Hepatocyte (in vitro differentiated cells): Measurements from ENCODE around the gene WDR86. TPM values are rescaled to one million over a fixed set of nuclear protein-coding genes. Genes with fewer than 3 reads are reported as not detected.

Source experiments
- DNase-seq: peaks from one replicate; pipeline ENCODE4 v3.0.0-alpha.2; 2016; ENCODE audit warnings: low spot score
- H2AFZ ChIP-seq: fragments of 200-600 bp; sonication (generic); 2 replicates; pipeline ENCODE4 v1.6.0; 2016; ENCODE audit warnings: antibody characterized with exemption, mild to moderate bottlenecking
- H3K27ac ChIP-seq: fragments of 200-600 bp; sonication (generic); 2 replicates; pipeline ENCODE4 v1.5.1; 2016; ENCODE audit warnings: mild to moderate bottlenecking
- H3K27me3 ChIP-seq: fragments of 200-600 bp; sonication (generic); 2 replicates; pipeline ENCODE4 v1.6.1; 2016
- H3K36me3 ChIP-seq: fragments of 200-600 bp; sonication (generic); replicated peaks from 2 replicates; pipeline ENCODE4 v1.5.1; 2016; ENCODE audit warnings: low read depth; ENCODE audit not compliant: insufficient read depth
- H3K4me1 ChIP-seq: fragments of 200-600 bp; sonication (generic); 2 replicates; pipeline ENCODE4 v1.5.1; 2016; ENCODE audit warnings: mild to moderate bottlenecking, moderate library complexity; ENCODE audit not compliant: insufficient read depth
- H3K4me2 ChIP-seq: fragments of 200-600 bp; sonication (generic); 2 replicates; pipeline ENCODE4 v1.6.0; 2016
- H3K4me3 ChIP-seq: fragments of 200-600 bp; sonication (generic); 2 replicates; pipeline ENCODE4 v1.5.1; 2016; ENCODE audit warnings: mild to moderate bottlenecking
- H3K79me2 ChIP-seq: fragments of 200-600 bp; sonication (generic); 2 replicates; pipeline ENCODE4 v1.6.0; 2017; ENCODE audit warnings: mild to moderate bottlenecking
- H3K9me2 ChIP-seq: fragments of 200-600 bp; sonication (generic); replicated peaks from 2 replicates; pipeline ENCODE4 v1.6.0; 2017; ENCODE audit warnings: mild to moderate bottlenecking; ENCODE audit not compliant: insufficient read depth
- H3K9me3 ChIP-seq: fragments of 200-600 bp; sonication (generic); 2 replicates; pipeline ENCODE4 v1.5.1; 2016; ENCODE audit warnings: low read depth, mild to moderate bottlenecking
- H4K20me1 ChIP-seq: fragments of 200-600 bp; sonication (generic); 2 replicates; pipeline ENCODE4 v1.6.0; 2016; ENCODE audit warnings: mild to moderate bottlenecking; ENCODE audit not compliant: insufficient read depth, poor library complexity, severe bottlenecking
- CTCF ChIP-seq: fragments of 200-600 bp; sonication (generic); IDR thresholded peaks from 2 replicates; pipeline ENCODE4 v1.5.1; 2016; ENCODE audit warnings: antibody characterized with exemption, mild to moderate bottlenecking; ENCODE audit not compliant: poor library complexity
- EZH2 ChIP-seq: fragments of 200-600 bp; sonication (generic); IDR thresholded peaks from 2 replicates; pipeline ENCODE4 v1.6.1; 2016; ENCODE audit warnings: antibody characterized with exemption, mild to moderate bottlenecking, borderline replicate concordance
- EZH2phosphoT487 ChIP-seq: fragments of 200-600 bp; sonication (generic); IDR thresholded peaks from one replicate; pipeline ENCODE4 v1.6.1; 2018; ENCODE audit warnings: antibody characterized with exemption, mild to moderate bottlenecking, low read depth, moderate library complexity; ENCODE audit not compliant: unreplicated experiment, severe bottlenecking
- WGBS: methylation state at CpG from one replicate; pipeline ENCODE4 v1.1.6; 2016; ENCODE audit warnings: low lambda C conversion rate; ENCODE audit errors: missing lambda C conversion rate; 5-methylcytosine and 5-hydroxymethylcytosine counted together
- polyA plus RNA-seq: library from polyadenylated mRNA; unstranded; fragments of >200 nt; fragmentation: Nextera tagmentation; extraction: Ambion mirVana; gene quantifications from 2 replicates; pipeline ENCODE4 v1.2.1, GENCODE V29; 2016
- total RNA-seq: library from RNA; depleted of rRNA; stranded (reverse); fragments of >200 nt; gene quantifications from 2 replicates; pipeline ENCODE4 v1.2.3, GENCODE V29; 2014

WDR86 gene
- total and polyA plus RNA-seq, 2 experiments from 2014 or later = 10.6 to 12.4 TPM

- DNase-seq = no peak
- TF ChIP-seq CTCF (no peak), EZH2 (no peak), EZH2phosphoT487 (no peak)
- 100% methylated on average over 5 of the region's 5 CpGs for WGBS
- H3K27ac ChIP-seq = no peak overlapping the region
- peaks cover 19% of the 10 kb centered on the region for H3K4me1 ChIP-seq
- no peaks in the 10 kb centered on the region for H3K79me2 ChIP-seq
- no peaks in the 10 kb centered on the region for H3K36me3 ChIP-seq
- H2AFZ ChIP-seq = no peak overlapping the region
- no peaks in the 10 kb centered on the region for H4K20me1 ChIP-seq
- H3K4me3 ChIP-seq = no peak overlapping the region
- no peaks in the 10 kb centered on the region for H3K27me3 ChIP-seq
- H3K9me3 ChIP-seq = no peaks in the 10 kb centered on the region
- H3K9me2 ChIP-seq = no peaks in the 10 kb centered on the region
- H3K4me2 ChIP-seq = no peak overlapping the region
Measured at GRCh38 chr7:151456276-151456675, 46.4 kb upstream of the WDR86 start.

GRCh38 chr7:151455690-151456089 lies 45.9 kb upstream of the WDR86 start:
- H3K9me3 ChIP-seq = no peaks in the 10 kb centered on the region
- H3K79me2 ChIP-seq = no peaks in the 10 kb centered on the region

GRCh38 chr7:151454932-151455530 lies 45.2 kb upstream of the WDR86 start:
- Histone ChIP-seq H2AFZ (no peak overlapping the region), H3K27me3 (no peaks in the 10 kb centered on the region), H3K4me2 (no peak overlapping the region), H3K36me3 (no peaks in the 10 kb centered on the region), H3K27ac (no peak overlapping the region), H3K9me3 (no peaks in the 10 kb centered on the region), H3K9me2 (no peaks in the 10 kb centered on the region), H3K4me1 (peaks cover 7% of the 10 kb centered on the region), H3K79me2 (no peaks in the 10 kb centered on the region), H3K4me3 (no peak overlapping the region), H4K20me1 (no peaks in the 10 kb centered on the region)
- TF ChIP-seq EZH2 (no peak), EZH2phosphoT487 (no peak), CTCF (no peak)
- no peak for DNase-seq
- 93% methylated on average over 15 of the region's 15 CpGs for WGBS

More at GRCh38 chr7:151455690-151456089, 45.9 kb upstream of the WDR86 start:
- no peak overlapping the region for H3K27ac ChIP-seq
- peaks cover 13% of the 10 kb centered on the region for H3K4me1 ChIP-seq
- WGBS = 92% methylated on average over 4 of the region's 4 CpGs
- no peaks in the 10 kb centered on the region for H4K20me1 ChIP-seq
- no peaks in the 10 kb centered on the region for H3K36me3 ChIP-seq
- no peak overlapping the region for H3K4me3 ChIP-seq
- H3K9me2 ChIP-seq = no peaks in the 10 kb centered on the region
- H3K4me2 ChIP-seq = no peak overlapping the region
- no peaks in the 10 kb centered on the region for H3K27me3 ChIP-seq
- no peak overlapping the region for H2AFZ ChIP-seq
- no peak for TF ChIP-seq EZH2phosphoT487
- TF ChIP-seq CTCF = no peak
- TF ChIP-seq EZH2 = no peak
- DNase-seq = no peak
